Esophagus muscularis mucosa (tissue), 4 donors: ENCODE results near the gene AHCYL1. TPM values are rescaled to one million over a fixed set of nuclear protein-coding genes. Genes with fewer than 3 reads are reported as not detected.

Experiments used
- DNase-seq: peaks from one replicate; pipeline ENCODE4 v3.0.0-alpha.2; 2017; ENCODE audit errors: extremely low spot score
- H3K27ac ChIP-seq, 4 donors: fragments of 200-600 bp; sonication (generic); replicated peaks in 1 of 4; 1 replicate in 3 of 4; 2 replicates in 1 of 4; pipeline ENCODE4 v1.5.1; 2016 to 2019; ENCODE audit warnings: mild to moderate bottlenecking in 1 of 4
- H3K27me3 ChIP-seq, 4 donors: fragments of 200-600 bp; sonication (generic); one replicate each; pipeline versions ENCODE4 v1.5.1 to v1.6.0; 2016 to 2019
- H3K36me3 ChIP-seq, 4 donors: fragments of 200-600 bp; sonication (generic); one replicate each; pipeline ENCODE4 v1.5.1; 2016 to 2019
- H3K4me1 ChIP-seq, 4 donors: fragments of 200-600 bp; sonication (generic); one replicate each; pipeline ENCODE4 v1.5.1; 2016 to 2019
- H3K4me3 ChIP-seq, 4 donors: fragments of 200-600 bp; sonication (generic); 1 replicate in 2 of 4; 2 replicates in 2 of 4; pipeline ENCODE4 v1.5.1; 2016 to 2019; ENCODE audit warnings: mild to moderate bottlenecking in 4 of 4, moderate library complexity in 1 of 4
- H3K9me3 ChIP-seq, 4 donors: fragments of 200-600 bp; sonication (generic); 1 replicate in 3 of 4; 2 replicates in 1 of 4; pipeline ENCODE4 v1.5.1; 2016 to 2019
- CTCF ChIP-seq, 3 experiments: fragments of 200-600 bp in 2 of 3; fragments of 450-650 bp in 1 of 3; sonication (generic) in 2 of 3; IDR thresholded peaks; one replicate each; pipeline ENCODE4 v1.5.1; 2017 to 2019; ENCODE audit warnings: antibody characterized with exemption in 3 of 3, mild to moderate bottlenecking in 2 of 3, moderate library complexity in 1 of 3
- EP300 ChIP-seq: sonication (generic); formaldehyde crosslinking; IDR thresholded peaks from one replicate; pipeline ENCODE4 v1.6.1; 2017; ENCODE audit warnings: antibody characterized with exemption
- POLR2A ChIP-seq: fragments of 450-650 bp; IDR thresholded peaks from one replicate; pipeline ENCODE4 v1.6.1; 2017; ENCODE audit warnings: antibody characterized with exemption, moderate library complexity, mild to moderate bottlenecking, low read depth
- POLR2AphosphoS5 ChIP-seq, 2 donors: sonication (generic); formaldehyde crosslinking; IDR thresholded peaks; one replicate each; pipeline ENCODE4 v1.6.1; 2017; ENCODE audit warnings: antibody characterized with exemption in 2 of 2
- WGBS: methylation state at CpG from one replicate; pipeline ENCODE4 v1.1.5; 2018; 5-methylcytosine and 5-hydroxymethylcytosine counted together
- intact Hi-C: fragments of 100-400 bp; cut with DNase I; formaldehyde crosslinking; loops from one replicate; pipeline ENCODE4 v1.15.1; 2023
- total RNA-seq, 4 donors: library from RNA; depleted of rRNA; stranded (reverse); fragments of >200 nt; gene quantifications; one replicate each; pipeline versions ENCODE4 v1.1.0 to v1.2.1, GENCODE V29; 2016

AHCYL1 gene
- total RNA-seq, 4 donors from 2014 or later: 72.1 to 111 (median 91.0) TPM

DNA sequence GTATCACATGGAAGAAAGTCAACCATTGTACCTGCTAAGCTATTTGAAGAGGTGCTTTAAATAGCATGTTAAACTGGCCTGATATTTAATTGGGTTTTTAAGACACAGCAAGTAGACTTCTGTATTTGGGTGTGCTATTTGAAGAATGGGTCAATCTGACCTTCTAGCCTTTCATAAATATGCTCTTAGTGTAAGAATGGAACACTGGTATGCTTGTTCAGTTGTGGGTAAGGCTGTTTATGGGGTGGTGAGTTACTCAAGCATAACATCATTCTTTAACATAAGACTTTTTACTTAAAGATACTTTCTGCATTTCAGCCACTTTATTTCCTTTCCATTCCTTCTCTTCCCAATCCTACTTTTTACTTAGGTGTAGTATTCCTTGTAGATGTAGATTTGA, 21.4 kb downstream of the AHCYL1 start:
- no peak for DNase-seq
- Histone ChIP-seq H3K4me1 (peaks cover 44 to 63% (median 53%) of the 10 kb centered on the region in 4 donors), H3K4me3 (peak overlapping the region in 1 of 4 donors; percentile 39), H3K27ac (peak overlapping the region in 3 of 4 donors; percentile 9 to 79 (median 76)), H3K9me3 (no peaks in the 10 kb centered on the region), H3K36me3 (peaks cover 16 to 22% (median 21%) of the 10 kb centered on the region in 4 donors), H3K27me3 (no peaks in the 10 kb centered on the region)
- TF ChIP-seq POLR2A (no peak), CTCF (IDR thresholded peaks at IDR 0.05) (no peak), EP300 (no peak), POLR2AphosphoS5 (IDR thresholded peaks at IDR 0.05) (no peak)
- intact Hi-C loops: no loop called here

DNA sequence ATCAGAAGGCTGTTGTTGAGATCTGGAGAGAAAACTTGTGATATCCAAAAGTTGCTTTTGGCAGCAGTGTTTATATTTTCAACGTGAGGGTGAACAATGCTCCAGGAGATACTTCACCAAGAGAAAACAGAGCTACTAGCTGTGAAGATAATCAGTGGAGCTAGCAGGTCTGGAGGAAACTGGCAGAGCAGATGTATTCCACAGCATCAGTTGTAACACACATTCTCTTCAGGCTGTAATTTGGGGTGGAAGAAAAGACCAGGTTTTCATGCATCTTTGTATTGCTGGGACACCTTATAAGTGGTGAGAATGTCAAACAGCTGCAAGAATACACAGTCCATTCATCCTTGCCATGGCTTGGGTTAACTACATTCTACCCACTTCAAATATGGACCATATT, 22.0 kb downstream of the AHCYL1 start:
- Histone ChIP-seq H3K27me3 (no peaks in the 10 kb centered on the region), H3K36me3 (peaks cover 19 to 28% (median 26%) of the 10 kb centered on the region in 4 donors), H3K4me1 (peaks cover 44 to 63% (median 55%) of the 10 kb centered on the region in 4 donors), H3K4me3 (no peak overlapping the region), H3K9me3 (no peaks in the 10 kb centered on the region), H3K27ac (peak overlapping the region in 2 of 4 donors; percentile 76 to 79)
- intact Hi-C loops: no loop called here
- TF ChIP-seq POLR2A: no peak
- TF ChIP-seq CTCF (IDR thresholded peaks at IDR 0.05): no peak
- TF ChIP-seq POLR2AphosphoS5 (IDR thresholded peaks at IDR 0.05): no peak
- TF ChIP-seq EP300: no peak
- WGBS: 21% methylated on average over 1 of the region's 1 CpG
- DNase-seq: no peak

- peak overlapping the region in 2 of 4 donors; percentile 76 to 79 for H3K27ac ChIP-seq
- H3K27me3 ChIP-seq: no peaks in the 10 kb centered on the region
- TF ChIP-seq POLR2A (no peak), EP300 (no peak), CTCF (IDR thresholded peaks at IDR 0.05) (no peak), POLR2AphosphoS5 (IDR thresholded peaks at IDR 0.05) (no peak)
- intact Hi-C loops: no loop called here
- H3K4me1 ChIP-seq: peaks cover 44 to 65% (median 55%) of the 10 kb centered on the region in 4 donors
- DNase-seq: no peak
- peaks cover 24 to 35% (median 33%) of the 10 kb centered on the region in 4 donors for H3K36me3 ChIP-seq
- no peaks in the 10 kb centered on the region for H3K9me3 ChIP-seq
- H3K4me3 ChIP-seq: no peak overlapping the region
- WGBS: 59% methylated on average over 4 of the region's 4 CpGs
These were observed 22.7 kb downstream of the AHCYL1 start for GRCh38 chr1:110007046-110007830.

- Histone ChIP-seq H3K27ac (no peak overlapping the region), H3K9me3 (no peaks in the 10 kb centered on the region), H3K36me3 (peaks cover 43 to 53% (median 51%) of the 10 kb centered on the region in 4 donors), H3K4me3 (no peak overlapping the region), H3K27me3 (no peaks in the 10 kb centered on the region), H3K4me1 (peaks cover 32 to 51% (median 41%) of the 10 kb centered on the region in 4 donors)
- no peak for TF ChIP-seq POLR2A
- no peak for TF ChIP-seq CTCF (IDR thresholded peaks at IDR 0.05)
- TF ChIP-seq POLR2AphosphoS5 (IDR thresholded peaks at IDR 0.05): no peak
- no peak for TF ChIP-seq EP300
- intact Hi-C loops: no loop called here
- DNase-seq: no peak
- 90% methylated on average over 7 of the region's 7 CpGs for WGBS
These were observed 24.5 kb downstream of the AHCYL1 start for GRCh38 chr1:110008971-110009565.
